Heart left ventricle (tissue), 13 donors: ENCODE results near the gene CDK5RAP2.

Experiments used
- POLR2A ChIP-seq, 2 donors: fragments of 450-650 bp; IDR thresholded peaks; one replicate each; pipeline ENCODE4 v1.6.1; 2017; ENCODE audit warnings: antibody characterized with exemption in 2 of 2, mild to moderate bottlenecking in 2 of 2, moderate library complexity in 2 of 2
- TF ChIP-seq, protein P1 (sequence below), 12 donors: fragments of 200-600 bp; sonication (generic) in 4 of 12; IDR thresholded peaks; one replicate each; pipeline versions ENCODE4 v1.5.0 to v1.8.0; 2018 to 2022; ENCODE audit warnings: antibody characterized with exemption in 12 of 12, mild to moderate bottlenecking in 5 of 12
- donor health status: ischemic (EF 13 %, LVEDD 7.1; RV severe dilation, severe dysfunction).
- donor health status: DM: no; HTN: yes; CAD: no.
- donor health status: DM: no; HTN: no; CAD: no.
- donor health status: ischemic (EF 25% LVEDD 6.9; RV normal size, moderate dysfunction).
- donor health status: ischemic (EF 25% LVEDD 5.7; RV mildly dilated, moderate dysfunction).
- donor health status: ischemic (EF 35%, LVEDD 5.7; RV mildly dilated, moderate dysfunction).
- donor health status: nonischemic (EF 11% LVEDD 7.7; RV severe dilation, severe dysfunction).
- donor health status: DM: yes; HTN: yes; CAD: no.
- donor health status: PGD.
- donor health status: ischemic (EF 29% LVEDD 5.4; RV normal size, mild dysfunction).
- donor health status: nonischemic (EF 23%, LVEDD 6.1; RV moderate dilation, normal function).

DNA sequence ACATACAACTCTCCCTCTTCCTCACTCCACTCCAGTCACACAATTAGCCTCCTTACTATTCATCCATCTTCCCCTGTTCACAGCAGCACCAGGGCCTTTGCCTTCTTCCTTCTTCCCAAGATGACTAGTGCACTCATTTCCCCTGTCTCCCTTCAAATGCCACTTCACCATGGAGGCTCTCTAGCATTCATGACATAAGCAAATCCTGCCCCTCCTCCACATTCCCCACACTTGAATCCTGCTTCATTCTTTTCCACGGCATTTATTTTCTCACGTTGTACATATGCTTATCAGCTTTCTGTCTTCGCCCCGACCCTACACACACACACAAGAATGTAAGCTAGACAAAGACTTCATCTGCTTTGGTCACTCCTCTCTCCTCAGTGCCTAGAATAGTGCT is 133.3 kb downstream of the CDK5RAP2 start:
- TF ChIP-seq, protein P1, sequence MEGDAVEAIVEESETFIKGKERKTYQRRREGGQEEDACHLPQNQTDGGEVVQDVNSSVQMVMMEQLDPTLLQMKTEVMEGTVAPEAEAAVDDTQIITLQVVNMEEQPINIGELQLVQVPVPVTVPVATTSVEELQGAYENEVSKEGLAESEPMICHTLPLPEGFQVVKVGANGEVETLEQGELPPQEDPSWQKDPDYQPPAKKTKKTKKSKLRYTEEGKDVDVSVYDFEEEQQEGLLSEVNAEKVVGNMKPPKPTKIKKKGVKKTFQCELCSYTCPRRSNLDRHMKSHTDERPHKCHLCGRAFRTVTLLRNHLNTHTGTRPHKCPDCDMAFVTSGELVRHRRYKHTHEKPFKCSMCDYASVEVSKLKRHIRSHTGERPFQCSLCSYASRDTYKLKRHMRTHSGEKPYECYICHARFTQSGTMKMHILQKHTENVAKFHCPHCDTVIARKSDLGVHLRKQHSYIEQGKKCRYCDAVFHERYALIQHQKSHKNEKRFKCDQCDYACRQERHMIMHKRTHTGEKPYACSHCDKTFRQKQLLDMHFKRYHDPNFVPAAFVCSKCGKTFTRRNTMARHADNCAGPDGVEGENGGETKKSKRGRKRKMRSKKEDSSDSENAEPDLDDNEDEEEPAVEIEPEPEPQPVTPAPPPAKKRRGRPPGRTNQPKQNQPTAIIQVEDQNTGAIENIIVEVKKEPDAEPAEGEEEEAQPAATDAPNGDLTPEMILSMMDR (IDR thresholded peaks at IDR 0.05) = no peak
- TF ChIP-seq POLR2A (IDR thresholded peaks at IDR 0.05) = no peak
